ENCODE data around the gene C1QL4. TPM values are rescaled to one million over a fixed set of nuclear protein-coding genes. Genes with fewer than 3 reads are reported as not detected.

The C1QL4 gene
- total and polyA plus RNA-seq, 9 of the 15 experiments (the other 6 are each of a cell fraction or from before 2014, with no cell fraction given): 0.08 to 2.1 (median 0.31) TPM

DNA sequence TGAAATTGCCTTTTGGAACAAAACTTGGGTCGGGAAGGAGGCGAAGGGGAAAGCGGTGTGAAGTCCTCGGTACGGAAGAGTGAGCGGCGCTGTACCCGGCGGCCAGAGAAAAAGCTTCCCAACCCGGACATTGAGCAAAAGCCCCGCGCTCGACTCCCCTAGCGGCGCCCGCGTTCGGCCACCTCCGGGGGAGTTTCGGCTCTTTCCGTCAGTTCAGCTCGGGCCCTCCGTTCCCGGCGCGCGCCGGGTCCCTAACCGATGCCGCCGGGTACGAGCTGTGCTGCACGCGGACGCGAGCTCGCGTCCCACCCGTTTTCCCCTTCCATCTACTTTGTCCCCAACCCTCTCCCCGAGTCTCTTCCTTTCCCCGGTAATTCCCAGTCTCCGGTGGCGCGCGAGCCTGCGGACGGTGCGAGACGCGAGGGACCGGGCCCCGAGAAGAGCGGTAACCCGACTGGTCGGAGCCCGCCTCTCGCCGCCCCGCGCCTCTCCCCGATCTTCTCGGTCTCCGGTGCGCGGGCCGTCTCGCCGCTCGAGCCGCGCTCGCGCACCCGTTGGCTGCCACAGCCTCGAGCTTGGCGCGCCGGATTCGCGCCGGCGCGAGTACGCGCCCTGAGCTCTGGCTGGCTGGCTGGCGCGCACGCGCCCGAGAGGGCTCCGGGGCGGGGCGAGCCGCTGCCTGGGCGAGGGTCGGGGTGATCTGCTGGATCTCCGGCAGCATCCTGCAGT lies 29.8 kb upstream of the C1QL4 start (continued):
- TF ChIP-seq RAD51 (IDR thresholded peaks at IDR 0.05; ENCODE audit: borderline replicate concordance, low read depth): no peak
- 0 out of 2 replicates have a peak, but pooled peaks have one; percentile 7 for TF ChIP-seq PHF21A (IDR thresholded peaks at IDR 0.05; ENCODE audit: borderline replicate concordance, low read depth)
- TF ChIP-seq, protein P1, sequence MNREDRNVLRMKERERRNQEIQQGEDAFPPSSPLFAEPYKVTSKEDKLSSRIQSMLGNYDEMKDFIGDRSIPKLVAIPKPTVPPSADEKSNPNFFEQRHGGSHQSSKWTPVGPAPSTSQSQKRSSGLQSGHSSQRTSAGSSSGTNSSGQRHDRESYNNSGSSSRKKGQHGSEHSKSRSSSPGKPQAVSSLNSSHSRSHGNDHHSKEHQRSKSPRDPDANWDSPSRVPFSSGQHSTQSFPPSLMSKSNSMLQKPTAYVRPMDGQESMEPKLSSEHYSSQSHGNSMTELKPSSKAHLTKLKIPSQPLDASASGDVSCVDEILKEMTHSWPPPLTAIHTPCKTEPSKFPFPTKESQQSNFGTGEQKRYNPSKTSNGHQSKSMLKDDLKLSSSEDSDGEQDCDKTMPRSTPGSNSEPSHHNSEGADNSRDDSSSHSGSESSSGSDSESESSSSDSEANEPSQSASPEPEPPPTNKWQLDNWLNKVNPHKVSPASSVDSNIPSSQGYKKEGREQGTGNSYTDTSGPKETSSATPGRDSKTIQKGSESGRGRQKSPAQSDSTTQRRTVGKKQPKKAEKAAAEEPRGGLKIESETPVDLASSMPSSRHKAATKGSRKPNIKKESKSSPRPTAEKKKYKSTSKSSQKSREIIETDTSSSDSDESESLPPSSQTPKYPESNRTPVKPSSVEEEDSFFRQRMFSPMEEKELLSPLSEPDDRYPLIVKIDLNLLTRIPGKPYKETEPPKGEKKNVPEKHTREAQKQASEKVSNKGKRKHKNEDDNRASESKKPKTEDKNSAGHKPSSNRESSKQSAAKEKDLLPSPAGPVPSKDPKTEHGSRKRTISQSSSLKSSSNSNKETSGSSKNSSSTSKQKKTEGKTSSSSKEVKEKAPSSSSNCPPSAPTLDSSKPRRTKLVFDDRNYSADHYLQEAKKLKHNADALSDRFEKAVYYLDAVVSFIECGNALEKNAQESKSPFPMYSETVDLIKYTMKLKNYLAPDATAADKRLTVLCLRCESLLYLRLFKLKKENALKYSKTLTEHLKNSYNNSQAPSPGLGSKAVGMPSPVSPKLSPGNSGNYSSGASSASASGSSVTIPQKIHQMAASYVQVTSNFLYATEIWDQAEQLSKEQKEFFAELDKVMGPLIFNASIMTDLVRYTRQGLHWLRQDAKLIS (CRISPR knock-in tag; IDR thresholded peaks at IDR 0.05): no peak
- TF ChIP-seq, protein P2, sequence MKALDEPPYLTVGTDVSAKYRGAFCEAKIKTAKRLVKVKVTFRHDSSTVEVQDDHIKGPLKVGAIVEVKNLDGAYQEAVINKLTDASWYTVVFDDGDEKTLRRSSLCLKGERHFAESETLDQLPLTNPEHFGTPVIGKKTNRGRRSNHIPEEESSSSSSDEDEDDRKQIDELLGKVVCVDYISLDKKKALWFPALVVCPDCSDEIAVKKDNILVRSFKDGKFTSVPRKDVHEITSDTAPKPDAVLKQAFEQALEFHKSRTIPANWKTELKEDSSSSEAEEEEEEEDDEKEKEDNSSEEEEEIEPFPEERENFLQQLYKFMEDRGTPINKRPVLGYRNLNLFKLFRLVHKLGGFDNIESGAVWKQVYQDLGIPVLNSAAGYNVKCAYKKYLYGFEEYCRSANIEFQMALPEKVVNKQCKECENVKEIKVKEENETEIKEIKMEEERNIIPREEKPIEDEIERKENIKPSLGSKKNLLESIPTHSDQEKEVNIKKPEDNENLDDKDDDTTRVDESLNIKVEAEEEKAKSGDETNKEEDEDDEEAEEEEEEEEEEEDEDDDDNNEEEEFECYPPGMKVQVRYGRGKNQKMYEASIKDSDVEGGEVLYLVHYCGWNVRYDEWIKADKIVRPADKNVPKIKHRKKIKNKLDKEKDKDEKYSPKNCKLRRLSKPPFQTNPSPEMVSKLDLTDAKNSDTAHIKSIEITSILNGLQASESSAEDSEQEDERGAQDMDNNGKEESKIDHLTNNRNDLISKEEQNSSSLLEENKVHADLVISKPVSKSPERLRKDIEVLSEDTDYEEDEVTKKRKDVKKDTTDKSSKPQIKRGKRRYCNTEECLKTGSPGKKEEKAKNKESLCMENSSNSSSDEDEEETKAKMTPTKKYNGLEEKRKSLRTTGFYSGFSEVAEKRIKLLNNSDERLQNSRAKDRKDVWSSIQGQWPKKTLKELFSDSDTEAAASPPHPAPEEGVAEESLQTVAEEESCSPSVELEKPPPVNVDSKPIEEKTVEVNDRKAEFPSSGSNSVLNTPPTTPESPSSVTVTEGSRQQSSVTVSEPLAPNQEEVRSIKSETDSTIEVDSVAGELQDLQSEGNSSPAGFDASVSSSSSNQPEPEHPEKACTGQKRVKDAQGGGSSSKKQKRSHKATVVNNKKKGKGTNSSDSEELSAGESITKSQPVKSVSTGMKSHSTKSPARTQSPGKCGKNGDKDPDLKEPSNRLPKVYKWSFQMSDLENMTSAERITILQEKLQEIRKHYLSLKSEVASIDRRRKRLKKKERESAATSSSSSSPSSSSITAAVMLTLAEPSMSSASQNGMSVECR (CRISPR knock-in tag; IDR thresholded peaks at IDR 0.05): peak; percentile 55; the same call in 1 of the 2 replicates
- no peak; the same call in none of the 2 replicates for TF ChIP-seq TCF3 (CRISPR knock-in tag; IDR thresholded peaks at IDR 0.05)
- TF ChIP-seq MTA2 (IDR thresholded peaks at IDR 0.05; ENCODE audit: low read depth): no peak
- TF ChIP-seq ADNP (tag; IDR thresholded peaks at IDR 0.05): no peak
- 0 out of 2 replicates have a peak, but pooled peaks have one; percentile 82 for TF ChIP-seq CAMTA2 (CRISPR knock-in tag; conservative IDR thresholded peaks at IDR 0.05)
- TF ChIP-seq MED1 (CRISPR knock-in tag; IDR thresholded peaks at IDR 0.05; ENCODE audit: borderline replicate concordance): no peak
- no peak for TF ChIP-seq SMARCB1 (IDR thresholded peaks at IDR 0.05; ENCODE audit: insufficient read length, low read depth)
- no peak for TF ChIP-seq OTX1 (CRISPR knock-in tag; IDR thresholded peaks at IDR 0.05)
- no peak for TF ChIP-seq RBM15 (IDR thresholded peaks at IDR 0.05; ENCODE audit: insufficient read depth, low read length)

Data from K562 (cell line).